Measurements from ENCODE around the gene BANK1.

Gene BANK1

DNA sequence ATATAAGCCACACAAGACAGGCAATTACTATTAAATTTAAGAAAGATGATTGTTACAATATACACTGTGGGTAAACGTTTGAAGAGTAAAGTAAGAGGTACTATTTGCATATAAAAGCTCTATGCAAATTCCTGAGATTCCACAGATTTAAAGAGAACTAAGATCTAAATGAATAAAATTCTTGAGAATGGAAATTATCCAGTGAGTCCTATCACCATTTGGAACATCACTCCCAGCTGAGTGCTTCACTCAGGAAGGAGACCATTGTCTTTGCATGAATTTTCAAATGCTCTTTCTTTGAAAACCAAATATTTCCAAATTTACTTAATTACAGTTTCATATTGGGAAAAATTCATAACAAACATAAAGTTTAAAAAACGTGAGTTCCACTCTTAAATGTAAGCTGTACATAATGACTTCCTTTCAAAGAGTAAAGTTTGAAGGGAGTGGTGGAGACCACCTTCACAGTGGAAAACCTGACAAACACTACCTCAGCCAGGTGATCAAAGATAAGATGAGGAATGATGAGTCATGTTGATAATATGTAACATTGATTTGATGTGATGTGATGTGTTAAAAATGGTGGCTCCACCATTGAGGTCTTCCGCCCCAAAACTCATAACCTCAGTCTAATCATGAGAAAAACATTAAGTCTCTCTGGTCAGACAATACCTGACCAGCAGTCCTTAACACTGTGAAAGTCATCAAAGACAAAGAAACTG is 159.9 kb downstream of the BANK1 start:
- H3K4me3 ChIP-seq (ENCODE audit: low read depth, low read length) = no peak overlapping the region
- DNase-seq (ENCODE audit: low read depth) = no peak

DNA sequence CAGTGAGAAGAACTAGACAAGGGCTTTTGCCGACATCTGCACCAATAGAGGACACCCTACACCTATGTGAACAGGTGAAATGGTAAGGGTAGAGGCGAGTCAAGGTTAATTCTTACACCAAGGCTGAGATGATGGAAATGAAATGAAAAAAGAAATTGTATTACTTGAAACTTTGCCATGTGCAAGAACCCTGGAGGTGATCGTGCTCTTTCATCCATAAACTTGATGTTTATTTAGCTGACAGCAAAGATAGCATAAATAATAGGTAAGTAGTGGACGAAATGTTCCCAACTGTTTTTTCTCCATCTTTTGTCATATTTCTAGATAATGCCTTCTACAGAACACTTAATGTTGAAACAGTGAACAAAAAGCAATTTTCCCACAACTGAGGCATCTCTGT is 162.5 kb downstream of the BANK1 start:
- DNase-seq (ENCODE audit: low read depth) = no peak
- no peak overlapping the region for H3K4me3 ChIP-seq (ENCODE audit: low read depth, low read length)

DNA sequence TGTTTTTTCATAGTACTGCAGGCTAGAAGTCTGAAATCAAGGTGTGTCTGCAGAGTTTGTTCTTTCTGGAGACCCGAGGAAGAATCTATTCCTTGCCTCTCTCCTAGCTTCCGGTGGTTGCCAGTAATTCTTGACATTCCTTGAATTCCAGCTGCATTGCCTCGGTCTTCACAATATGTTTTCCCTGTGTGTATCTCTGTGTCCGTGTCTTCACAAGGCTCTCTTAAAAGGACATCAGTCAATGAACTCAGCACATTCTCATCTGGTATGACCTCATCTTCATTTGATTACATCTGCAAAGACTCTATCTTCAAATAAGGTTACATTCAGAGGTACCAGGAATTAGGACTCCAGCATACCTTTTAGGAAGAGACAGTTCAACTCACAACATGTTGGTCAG is 163.4 kb downstream of the BANK1 start:
- peak; percentile 13 for DNase-seq (ENCODE audit: low read depth)
- no peak overlapping the region for H3K4me3 ChIP-seq (ENCODE audit: low read depth, low read length)

DNA sequence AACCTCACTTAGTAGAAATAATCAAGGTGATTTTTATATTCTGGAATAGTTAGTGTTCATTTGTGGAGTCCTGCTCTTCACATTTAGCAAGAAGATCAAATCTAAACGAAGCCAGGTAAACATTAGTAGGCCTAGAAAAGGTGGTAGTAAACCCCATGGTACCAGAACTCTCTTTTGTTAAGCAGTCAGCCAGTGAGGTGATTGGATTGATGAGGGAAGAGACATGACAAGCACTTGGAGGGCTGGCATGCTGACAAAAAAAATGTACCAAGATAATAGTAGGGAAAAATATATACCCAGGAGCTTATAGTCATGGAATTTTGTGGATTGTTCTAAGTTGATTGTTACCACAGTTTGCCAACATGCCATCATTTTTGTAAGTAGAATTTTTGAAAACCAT is 163.8 kb downstream of the BANK1 start:
- DNase-seq (ENCODE audit: low read depth) = no peak
- no peak overlapping the region for H3K4me3 ChIP-seq (ENCODE audit: low read depth, low read length)

DNA sequence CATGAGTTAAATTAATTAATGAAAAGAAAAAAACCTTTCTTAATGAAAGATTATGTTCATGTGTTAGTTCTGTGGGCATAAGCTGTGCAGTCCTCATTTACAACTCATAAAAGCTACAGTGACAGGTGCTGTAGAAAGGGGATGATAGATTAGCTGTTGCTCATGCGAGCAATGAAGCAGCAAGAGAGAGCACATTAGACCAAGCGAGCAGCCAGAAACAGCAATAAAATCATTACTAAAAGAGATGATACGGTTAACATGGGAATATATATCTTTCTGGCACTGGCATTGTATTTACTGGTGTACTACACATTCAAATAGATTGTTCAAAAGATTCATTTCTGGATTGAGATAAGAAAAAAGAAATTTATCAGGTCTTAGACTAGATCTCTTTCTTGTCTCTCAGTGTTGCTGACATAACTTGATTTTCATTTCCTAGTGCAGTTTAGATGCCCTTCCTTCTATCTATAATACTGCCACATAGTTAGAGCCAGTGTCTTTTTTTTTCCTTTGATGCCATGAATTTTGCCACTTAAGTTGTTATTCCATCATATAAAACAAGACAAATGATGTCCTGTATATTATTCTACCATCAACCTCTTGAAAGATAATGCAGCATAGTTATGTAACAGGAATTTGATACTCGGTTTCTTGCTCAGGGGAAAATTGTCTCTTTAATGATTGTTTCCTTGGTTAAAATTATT is 164.6 kb downstream of the BANK1 start:
- no peak overlapping the region for H3K4me3 ChIP-seq (ENCODE audit: low read depth, low read length)
- no peak for DNase-seq (ENCODE audit: low read depth)

DNA sequence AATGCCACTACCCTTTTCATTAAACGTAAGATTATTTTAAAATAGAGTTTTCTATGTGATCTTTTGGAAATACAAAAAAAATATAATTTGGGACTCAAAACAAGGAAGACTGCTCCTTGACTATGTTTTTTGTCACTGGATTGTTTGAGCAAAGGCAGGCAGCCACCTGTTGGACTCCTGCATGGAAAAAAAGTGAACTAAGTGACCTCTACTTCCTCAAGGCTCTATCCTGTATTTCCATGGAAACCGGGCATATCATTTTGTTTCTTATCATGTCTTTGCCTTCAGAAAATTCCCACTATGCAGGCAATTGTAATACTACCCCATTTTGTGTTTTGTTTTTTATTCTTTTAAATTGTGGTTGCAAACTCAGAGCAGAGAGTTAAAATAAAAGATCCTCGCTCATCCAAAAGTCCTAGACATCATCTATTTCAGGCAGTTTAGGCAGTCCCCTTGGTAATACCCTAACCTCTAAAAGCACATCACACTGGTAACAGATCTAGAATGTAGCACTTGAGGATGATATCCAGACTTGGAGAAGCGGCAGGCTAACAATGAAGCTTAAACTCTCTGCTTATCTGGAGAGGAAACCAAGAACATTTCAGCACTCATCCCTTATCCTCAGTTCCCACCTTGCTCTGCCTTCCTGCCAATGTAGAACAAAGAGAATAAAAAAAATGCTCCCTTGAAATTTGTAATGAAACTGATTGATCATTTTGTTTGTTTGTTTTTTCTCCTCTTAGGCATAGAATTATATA is 165.7 kb downstream of the BANK1 start:
- no peak for DNase-seq (ENCODE audit: low read depth)
- H3K4me3 ChIP-seq (ENCODE audit: low read depth, low read length) = no peak overlapping the region

DNA sequence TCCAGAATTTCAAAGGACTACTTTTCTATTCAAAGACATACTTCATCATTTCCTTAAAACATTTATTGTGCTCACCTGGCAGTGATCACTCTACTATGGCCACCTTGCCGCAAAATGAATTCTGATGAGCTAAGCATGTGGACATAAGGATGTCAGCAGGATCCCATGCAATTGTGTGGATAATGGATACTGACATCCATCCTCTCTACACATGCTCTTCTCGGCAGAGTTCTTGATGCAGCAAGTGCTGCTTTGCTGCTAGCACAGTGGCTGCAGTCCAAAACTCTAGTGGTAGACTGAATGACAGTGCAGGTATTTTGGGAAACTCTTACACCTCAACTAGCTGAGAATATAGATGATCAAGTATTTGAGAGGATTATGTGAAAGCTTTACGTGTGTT is 168.0 kb downstream of the BANK1 start:
- DNase-seq (ENCODE audit: low read depth) = no peak
- no peak overlapping the region for H3K4me3 ChIP-seq (ENCODE audit: low read depth, low read length)

DNA sequence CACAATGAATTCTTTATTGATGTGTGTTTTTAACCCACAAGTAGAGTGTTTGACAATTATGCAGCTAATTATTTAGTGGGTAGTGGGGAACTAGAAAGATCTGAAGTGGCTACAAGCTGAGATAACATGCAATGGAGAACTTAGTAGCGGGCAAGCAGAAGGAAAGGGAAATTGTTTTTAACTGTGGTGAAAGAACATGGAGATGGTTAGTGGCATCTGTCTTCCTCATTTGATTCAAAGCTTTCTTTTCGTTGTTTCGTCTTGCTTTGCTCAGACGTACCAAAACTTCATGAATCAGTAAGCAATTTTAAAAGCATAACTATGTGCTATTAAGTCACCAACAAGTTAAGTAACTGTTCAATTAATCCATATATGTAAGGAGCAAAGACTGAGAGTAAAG is 169.9 kb downstream of the BANK1 start:
- H3K4me3 ChIP-seq (ENCODE audit: low read depth, low read length) = no peak overlapping the region
- DNase-seq (ENCODE audit: low read depth) = no peak

DNA sequence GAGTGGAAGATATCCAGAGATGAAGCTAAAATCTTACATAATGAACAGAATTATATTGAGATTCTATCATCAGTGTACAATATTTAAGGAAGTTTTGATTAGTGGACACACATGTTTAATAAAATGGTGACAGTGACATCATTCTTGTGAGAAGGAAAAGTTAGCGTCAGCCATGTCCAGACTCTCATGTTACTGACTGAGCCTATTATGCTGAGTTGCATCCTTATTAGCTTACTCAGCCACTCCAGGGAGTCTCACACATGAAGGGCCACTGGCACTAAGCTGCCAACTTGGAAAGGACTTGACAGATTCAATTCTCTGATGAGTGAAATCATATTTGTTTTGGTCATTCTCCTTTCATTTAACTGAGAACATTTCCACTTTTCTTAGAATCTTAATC is 170.6 kb downstream of the BANK1 start:
- H3K4me3 ChIP-seq (ENCODE audit: low read depth, low read length) = no peak overlapping the region
- no peak for DNase-seq (ENCODE audit: low read depth)

DNA sequence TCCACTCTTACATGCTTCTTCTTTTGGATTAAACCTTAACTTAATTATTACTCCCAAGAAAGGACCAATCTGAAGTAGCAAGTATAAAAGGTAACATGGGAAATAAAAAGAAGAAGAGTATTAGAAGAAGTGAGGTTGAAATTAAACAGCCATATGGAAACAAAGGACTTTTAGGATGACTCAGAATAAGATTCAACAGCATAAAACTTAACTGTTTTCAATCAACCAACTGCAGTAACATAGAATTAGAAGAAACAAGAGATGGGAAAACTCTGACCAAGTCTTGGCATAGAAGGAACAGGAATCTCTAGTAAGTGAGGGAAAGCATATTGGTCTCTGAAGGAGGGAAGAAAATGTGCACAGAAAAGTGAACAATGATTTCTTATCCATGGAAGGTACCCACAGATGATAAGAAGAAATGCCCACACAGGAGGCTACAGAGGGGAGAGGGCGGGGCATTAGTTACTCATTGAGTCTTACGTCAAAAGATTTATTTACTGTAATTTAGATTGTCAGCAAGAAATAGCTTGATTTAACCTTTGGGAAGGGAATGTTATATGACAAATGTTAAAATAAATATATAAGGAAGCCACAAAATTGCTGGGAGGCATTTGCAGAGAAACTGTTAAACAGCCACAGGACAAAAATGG is 177.3 kb downstream of the BANK1 start:
- no peak for DNase-seq (ENCODE audit: low read depth)
- H3K4me3 ChIP-seq (ENCODE audit: low read depth, low read length) = no peak overlapping the region

DNA sequence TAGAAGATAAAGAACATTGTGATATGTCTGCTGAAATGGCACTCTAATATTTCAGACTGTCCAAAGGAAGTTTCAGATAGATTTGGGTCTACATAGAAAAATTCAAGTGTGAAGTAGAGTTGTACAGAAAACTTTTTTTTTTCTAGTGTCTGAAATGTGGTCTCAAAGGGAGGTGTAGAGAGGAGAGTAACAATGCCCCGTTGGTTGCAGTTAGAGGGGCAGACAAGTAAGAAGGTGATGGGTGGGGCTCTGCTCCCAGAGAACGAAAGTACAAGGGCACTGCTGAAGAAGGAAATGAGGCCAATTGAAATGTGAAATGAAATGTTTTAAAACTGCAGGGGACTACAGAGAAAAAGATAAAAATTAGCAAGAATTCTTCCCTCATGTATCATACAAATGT is 177.8 kb downstream of the BANK1 start:
- no peak for DNase-seq (ENCODE audit: low read depth)
- no peak overlapping the region for H3K4me3 ChIP-seq (ENCODE audit: low read depth, low read length)

DNA sequence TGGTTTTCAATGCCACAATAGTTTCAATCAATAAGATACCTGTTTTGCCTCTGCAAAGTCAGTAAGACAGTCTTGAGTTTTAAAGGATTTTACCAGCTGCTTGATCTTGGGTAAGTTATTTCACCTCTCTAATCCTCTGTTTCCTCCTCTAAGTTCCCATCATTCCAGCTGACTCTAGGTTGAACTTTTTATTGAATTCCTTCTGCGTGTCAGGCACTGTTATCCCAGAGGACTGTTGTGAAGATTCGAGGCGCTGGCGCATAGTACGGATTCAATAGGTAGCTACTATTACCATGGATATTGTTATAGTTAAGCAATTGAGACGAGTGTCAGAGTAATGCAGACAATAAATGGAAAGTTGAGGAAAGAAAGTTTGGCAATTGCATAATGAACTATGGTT is 179.4 kb downstream of the BANK1 start:
- no peak for DNase-seq (ENCODE audit: low read depth)
- H3K4me3 ChIP-seq (ENCODE audit: low read depth, low read length) = no peak overlapping the region

DNA sequence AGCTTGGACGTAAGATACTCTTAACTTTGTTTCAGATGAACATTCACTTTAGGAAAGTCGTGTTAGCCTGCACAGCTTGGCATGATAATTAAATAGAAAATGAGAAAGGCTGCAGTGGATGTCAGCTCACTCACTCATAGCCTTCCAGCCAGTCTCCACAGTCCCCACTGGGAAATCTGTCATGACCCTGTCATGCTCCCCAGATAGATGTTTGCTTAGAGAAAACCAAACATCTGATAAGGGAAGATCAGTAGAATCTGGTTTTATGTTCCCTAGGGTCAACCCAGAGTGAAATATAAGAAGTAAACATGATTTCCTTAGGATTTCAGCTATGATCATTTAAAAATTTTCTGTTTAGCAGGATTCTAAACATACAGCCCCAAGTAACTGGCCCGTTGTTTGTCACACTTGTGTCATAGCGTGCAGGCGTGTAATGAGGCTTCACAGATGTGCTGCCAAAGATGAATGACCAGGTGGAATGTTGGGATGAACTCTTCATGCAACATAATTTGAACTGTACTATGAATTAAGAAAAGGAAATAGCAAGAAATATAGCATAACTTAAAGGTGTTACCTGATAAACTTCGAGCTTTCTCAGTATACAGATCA is 180.1 kb downstream of the BANK1 start:
- H3K4me3 ChIP-seq (ENCODE audit: low read depth, low read length) = no peak overlapping the region
- no peak for DNase-seq (ENCODE audit: low read depth)

DNA sequence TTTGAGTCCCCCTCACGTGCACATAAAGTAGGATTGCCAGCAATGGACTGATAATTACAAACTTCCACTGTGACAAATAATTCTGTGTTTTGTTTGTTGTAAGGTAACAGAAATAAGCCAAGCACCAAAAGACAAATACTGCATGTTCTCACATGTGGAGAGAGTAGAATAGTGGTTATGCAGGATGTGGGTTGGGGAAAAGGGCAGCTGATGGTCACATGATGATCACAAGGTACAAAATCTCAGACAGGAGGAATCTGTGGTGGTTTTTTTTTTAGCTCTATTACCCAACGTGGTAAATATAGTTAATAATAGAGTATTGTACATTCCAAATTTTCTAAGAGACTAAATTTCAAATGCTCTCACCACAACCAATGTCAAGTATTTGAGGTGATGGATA is 182.3 kb downstream of the BANK1 start:
- DNase-seq (ENCODE audit: low read depth) = no peak
- H3K4me3 ChIP-seq (ENCODE audit: low read depth, low read length) = no peak overlapping the region

DNA sequence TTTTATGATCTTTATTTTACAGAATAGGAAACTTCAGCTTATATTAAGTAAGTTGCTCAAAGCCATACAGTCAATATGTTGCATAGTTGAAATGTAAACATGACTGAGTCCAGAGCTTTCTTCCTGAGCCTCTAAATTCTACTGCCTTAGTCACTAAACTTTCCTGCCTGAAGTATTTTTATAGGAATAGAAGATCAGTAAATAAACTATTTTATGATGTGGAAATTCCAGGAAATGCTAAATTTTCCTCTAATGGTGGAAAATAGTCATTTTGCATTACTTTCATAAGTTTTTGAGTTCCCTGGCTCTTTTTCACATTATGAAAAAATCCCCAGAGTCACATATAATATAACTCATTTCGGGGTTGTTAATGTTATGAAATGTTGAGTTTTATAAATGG is 182.8 kb downstream of the BANK1 start:
- DNase-seq (ENCODE audit: low read depth) = no peak
- H3K4me3 ChIP-seq (ENCODE audit: low read depth, low read length) = no peak overlapping the region

DNA sequence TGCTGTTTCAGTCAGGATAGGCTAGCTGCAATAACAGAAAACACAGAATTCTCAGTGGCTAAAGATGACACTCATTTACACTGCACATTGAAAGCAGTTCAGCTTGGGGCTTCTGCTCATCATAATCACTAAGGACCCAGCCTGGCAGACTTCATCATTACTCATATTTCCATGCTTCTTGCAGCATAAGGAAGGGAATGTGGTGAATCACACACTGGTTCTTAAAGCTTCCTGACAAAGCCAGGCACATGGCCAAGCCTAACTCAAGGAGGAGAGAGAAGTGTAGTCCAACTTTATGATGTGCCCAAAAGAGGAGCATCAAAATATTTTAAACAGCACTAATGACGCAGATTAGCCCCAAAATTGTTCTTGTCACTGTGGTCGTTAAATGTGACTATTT is 186.5 kb downstream of the BANK1 start:
- H3K4me3 ChIP-seq (ENCODE audit: low read depth, low read length) = no peak overlapping the region
- DNase-seq (ENCODE audit: low read depth) = peak; percentile 97

DNA sequence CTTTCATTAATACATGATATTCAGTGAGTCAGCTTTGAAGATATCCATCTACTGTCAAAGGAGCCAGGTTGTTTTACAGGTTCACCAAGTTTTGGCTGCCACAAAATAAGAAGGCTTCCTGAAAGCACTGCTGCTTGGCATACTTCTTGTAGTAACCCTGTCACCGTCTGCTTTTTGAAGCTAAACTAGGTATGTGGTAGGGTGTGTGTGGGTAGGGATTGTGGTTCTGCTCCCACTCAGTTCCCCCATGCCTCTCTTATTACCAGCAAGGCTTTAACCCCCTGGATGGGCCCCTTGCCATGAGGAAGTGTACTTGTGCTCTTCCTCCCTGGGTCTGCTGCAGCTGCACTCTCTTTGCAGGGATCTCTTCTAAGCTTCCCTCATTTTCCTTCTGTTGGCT is 191.2 kb downstream of the BANK1 start:
- DNase-seq (ENCODE audit: low read depth) = no peak

DNA sequence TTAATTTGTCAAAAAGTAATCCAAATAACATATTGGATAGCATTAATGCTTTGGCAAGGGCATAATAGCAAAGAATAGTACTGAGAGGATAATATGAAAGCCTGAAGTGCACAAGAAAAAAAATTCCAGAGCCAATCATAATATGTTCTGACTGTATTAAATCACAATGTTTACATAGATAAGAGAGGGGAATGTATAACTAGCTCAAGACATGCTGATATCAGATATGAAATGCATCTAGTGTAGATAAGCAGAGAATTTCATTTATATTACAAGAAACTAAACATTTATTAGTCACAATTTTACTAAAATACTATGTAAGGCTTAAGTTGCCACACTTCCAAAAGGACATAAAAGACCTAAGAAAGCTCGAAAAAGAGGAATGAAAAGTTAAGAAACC is 193.3 kb downstream of the BANK1 start:
- H3K4me3 ChIP-seq (ENCODE audit: low read depth, low read length) = no peak overlapping the region
- no peak for DNase-seq (ENCODE audit: low read depth)

More for the DNA sequence above, 191.2 kb downstream of the BANK1 start:
- no peak overlapping the region for H3K4me3 ChIP-seq (ENCODE audit: low read depth, low read length)

DNA sequence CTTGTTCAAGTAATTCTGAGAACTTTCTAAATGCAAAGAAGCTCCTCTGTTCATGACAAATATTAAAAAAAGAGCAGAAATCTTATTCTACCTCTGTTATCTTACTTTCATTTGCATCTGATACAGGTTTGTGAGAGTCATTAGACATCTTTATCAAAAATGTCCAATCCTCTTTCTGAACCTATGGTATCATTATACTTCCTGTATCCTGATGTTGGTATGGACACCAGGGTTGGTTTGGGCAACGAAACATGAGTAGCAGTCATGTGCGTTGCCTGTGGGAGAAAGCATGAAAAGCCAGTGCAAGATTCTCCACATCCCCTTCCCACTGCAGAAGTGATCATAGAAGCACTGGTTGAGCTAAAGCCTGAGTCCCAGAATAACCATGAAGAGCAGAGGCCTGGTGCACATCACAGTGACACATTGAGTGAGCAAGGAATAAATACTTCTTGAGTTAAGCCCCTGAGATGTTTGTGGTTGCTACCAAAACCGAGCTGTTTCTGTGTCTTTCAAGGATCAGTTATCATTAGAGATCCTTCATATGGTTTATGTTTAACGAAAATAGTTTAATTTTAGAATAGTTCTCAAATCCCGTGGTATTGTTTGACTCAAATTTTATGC is 197.2 kb downstream of the BANK1 start:
- no peak for DNase-seq (ENCODE audit: low read depth)

More for the DNA sequence above, 197.2 kb downstream of the BANK1 start:
- no peak overlapping the region for H3K4me3 ChIP-seq (ENCODE audit: low read depth, low read length)

All from skeletal muscle cell (primary cell).